ENCODE measurements around the gene RUNX2. TPM values are rescaled to one million over a fixed set of nuclear protein-coding genes. Genes with fewer than 3 reads are reported as not detected.

Gene RUNX2
- total and polyA plus RNA-seq, 4 donors = 0.09 to 1.5 (median 0.75) TPM

DNA sequence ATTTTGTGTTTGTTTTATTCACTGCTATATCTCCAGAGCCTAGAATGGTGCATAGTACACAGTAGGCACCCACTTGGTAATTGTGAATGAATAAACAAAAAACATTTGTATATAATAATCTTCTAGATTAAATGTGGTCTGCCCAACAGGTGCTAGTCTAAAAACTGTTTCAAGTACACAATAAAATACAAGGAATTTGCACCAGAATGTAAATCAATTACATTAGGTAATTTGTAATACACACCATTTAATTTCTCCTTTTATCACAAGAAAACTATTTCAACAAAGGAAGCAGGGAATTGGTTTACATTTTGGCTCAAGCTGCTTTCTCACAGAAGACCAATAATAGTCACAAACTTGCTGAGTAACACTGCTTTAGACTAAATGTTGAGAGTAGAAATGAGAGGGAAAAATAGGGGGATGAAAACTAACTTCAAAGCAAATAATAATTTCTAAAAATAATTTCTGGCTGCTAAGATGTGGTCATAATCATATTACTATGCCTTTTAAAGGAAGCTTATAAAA is 22.1 kb downstream of the RUNX2 start:
- TF ChIP-seq TAF1 (conservative IDR thresholded peaks at IDR 0.05) (no peak), EGR1 (IDR thresholded peaks at IDR 0.05; ENCODE audit: low read depth in 2 of 2) (no peak), FOXA1 (IDR thresholded peaks at IDR 0.05) (no peak), JUND (IDR thresholded peaks at IDR 0.05) (no peak)
- no peak overlapping the region for H3K9ac ChIP-seq (ENCODE audit: low read depth in 1 of 2, low read length in 2 of 2)
- H3K27me3 ChIP-seq (ENCODE audit: control insufficient read depth in 4 of 4, insufficient read depth in 4 of 4, low read length in 3 of 4) = no peaks in the 10 kb centered on the region
- H3K4me1 ChIP-seq (ENCODE audit: control insufficient read depth in 4 of 4, insufficient read depth in 4 of 4, low read length in 3 of 4) = peaks cover 0 to 2% (median under 1%) of the 10 kb centered on the region in 4 donors
- no peak overlapping the region for H3K27ac ChIP-seq (ENCODE audit: low read depth in 1 of 2, low read length in 2 of 2)
- no peaks in the 10 kb centered on the region for H3K36me3 ChIP-seq (ENCODE audit: control insufficient read depth in 4 of 4, insufficient read depth in 3 of 4, low read depth in 1 of 4, low read length in 3 of 4)
- H3K9me3 ChIP-seq (ENCODE audit: control insufficient read depth in 4 of 4, low read length in 3 of 4) = no peaks in the 10 kb centered on the region
- H3K4me3 ChIP-seq (ENCODE audit: low read depth in 1 of 3, low read length in 3 of 3) = no peak overlapping the region
- no peak for DNase-seq (ENCODE audit: low spot score)

DNA sequence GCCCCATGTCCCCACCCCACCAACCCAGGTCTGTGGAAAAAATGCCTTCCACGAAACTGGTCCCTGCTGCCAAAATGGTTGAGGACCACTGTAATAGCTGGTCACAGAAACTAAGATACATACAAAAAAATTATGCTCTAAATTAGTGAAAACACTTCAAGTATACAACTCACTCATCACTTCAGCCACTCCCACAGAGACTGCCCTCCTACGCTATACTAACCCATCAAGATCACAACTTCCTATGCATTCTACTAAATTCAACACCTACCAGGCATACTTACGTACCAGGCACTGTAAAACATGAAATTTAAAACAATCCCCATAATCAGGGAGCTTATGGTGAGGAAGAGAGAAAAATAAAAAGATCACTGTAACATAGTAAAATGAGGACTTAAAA is 22.9 kb downstream of the RUNX2 start:
- Histone ChIP-seq H3K36me3 (ENCODE audit: control insufficient read depth in 4 of 4, insufficient read depth in 3 of 4, low read depth in 1 of 4, low read length in 3 of 4) (no peaks in the 10 kb centered on the region), H3K9ac (ENCODE audit: low read depth in 1 of 2, low read length in 2 of 2) (no peak overlapping the region), H3K4me3 (ENCODE audit: low read depth in 1 of 3, low read length in 3 of 3) (no peak overlapping the region), H3K27ac (ENCODE audit: low read depth in 1 of 2, low read length in 2 of 2) (no peak overlapping the region), H3K27me3 (ENCODE audit: control insufficient read depth in 4 of 4, insufficient read depth in 4 of 4, low read length in 3 of 4) (no peaks in the 10 kb centered on the region), H3K4me1 (ENCODE audit: control insufficient read depth in 4 of 4, insufficient read depth in 4 of 4, low read length in 3 of 4) (peaks cover 0 to 2% (median under 1%) of the 10 kb centered on the region in 4 donors), H3K9me3 (ENCODE audit: control insufficient read depth in 4 of 4, low read length in 3 of 4) (no peaks in the 10 kb centered on the region)
- TF ChIP-seq RXRA (IDR thresholded peaks at IDR 0.05) (no peak), FOXA2 (IDR thresholded peaks at IDR 0.05) (no peak), JUND (IDR thresholded peaks at IDR 0.05) (no peak), EGR1 (IDR thresholded peaks at IDR 0.05; ENCODE audit: low read depth in 2 of 2) (no peak), HNF4G (IDR thresholded peaks at IDR 0.05) (no peak), TAF1 (conservative IDR thresholded peaks at IDR 0.05) (no peak), FOXA1 (IDR thresholded peaks at IDR 0.05) (no peak), RAD21 (IDR thresholded peaks at IDR 0.05) (no peak), GABPA (IDR thresholded peaks at IDR 0.05 in 1 of 2, conservative IDR thresholded peaks at IDR 0.05 in 1 of 2) (no peak), YY1 (IDR thresholded peaks at IDR 0.05) (no peak), SP1 (IDR thresholded peaks at IDR 0.05) (no peak), NR2F2 (IDR thresholded peaks at IDR 0.05) (no peak), HNF4A (conservative IDR thresholded peaks at IDR 0.05) (no peak)
- TF ChIP-seq, protein P1, sequence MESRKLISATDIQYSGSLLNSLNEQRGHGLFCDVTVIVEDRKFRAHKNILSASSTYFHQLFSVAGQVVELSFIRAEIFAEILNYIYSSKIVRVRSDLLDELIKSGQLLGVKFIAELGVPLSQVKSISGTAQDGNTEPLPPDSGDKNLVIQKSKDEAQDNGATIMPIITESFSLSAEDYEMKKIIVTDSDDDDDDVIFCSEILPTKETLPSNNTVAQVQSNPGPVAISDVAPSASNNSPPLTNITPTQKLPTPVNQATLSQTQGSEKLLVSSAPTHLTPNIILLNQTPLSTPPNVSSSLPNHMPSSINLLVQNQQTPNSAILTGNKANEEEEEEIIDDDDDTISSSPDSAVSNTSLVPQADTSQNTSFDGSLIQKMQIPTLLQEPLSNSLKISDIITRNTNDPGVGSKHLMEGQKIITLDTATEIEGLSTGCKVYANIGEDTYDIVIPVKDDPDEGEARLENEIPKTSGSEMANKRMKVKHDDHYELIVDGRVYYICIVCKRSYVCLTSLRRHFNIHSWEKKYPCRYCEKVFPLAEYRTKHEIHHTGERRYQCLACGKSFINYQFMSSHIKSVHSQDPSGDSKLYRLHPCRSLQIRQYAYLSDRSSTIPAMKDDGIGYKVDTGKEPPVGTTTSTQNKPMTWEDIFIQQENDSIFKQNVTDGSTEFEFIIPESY (IDR thresholded peaks at IDR 0.05) = no peak
- TF ChIP-seq, protein P2, sequence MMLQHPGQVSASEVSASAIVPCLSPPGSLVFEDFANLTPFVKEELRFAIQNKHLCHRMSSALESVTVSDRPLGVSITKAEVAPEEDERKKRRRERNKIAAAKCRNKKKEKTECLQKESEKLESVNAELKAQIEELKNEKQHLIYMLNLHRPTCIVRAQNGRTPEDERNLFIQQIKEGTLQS (IDR thresholded peaks at IDR 0.05) = no peak
- TF ChIP-seq, protein P3, sequence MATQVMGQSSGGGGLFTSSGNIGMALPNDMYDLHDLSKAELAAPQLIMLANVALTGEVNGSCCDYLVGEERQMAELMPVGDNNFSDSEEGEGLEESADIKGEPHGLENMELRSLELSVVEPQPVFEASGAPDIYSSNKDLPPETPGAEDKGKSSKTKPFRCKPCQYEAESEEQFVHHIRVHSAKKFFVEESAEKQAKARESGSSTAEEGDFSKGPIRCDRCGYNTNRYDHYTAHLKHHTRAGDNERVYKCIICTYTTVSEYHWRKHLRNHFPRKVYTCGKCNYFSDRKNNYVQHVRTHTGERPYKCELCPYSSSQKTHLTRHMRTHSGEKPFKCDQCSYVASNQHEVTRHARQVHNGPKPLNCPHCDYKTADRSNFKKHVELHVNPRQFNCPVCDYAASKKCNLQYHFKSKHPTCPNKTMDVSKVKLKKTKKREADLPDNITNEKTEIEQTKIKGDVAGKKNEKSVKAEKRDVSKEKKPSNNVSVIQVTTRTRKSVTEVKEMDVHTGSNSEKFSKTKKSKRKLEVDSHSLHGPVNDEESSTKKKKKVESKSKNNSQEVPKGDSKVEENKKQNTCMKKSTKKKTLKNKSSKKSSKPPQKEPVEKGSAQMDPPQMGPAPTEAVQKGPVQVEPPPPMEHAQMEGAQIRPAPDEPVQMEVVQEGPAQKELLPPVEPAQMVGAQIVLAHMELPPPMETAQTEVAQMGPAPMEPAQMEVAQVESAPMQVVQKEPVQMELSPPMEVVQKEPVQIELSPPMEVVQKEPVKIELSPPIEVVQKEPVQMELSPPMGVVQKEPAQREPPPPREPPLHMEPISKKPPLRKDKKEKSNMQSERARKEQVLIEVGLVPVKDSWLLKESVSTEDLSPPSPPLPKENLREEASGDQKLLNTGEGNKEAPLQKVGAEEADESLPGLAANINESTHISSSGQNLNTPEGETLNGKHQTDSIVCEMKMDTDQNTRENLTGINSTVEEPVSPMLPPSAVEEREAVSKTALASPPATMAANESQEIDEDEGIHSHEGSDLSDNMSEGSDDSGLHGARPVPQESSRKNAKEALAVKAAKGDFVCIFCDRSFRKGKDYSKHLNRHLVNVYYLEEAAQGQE (IDR thresholded peaks at IDR 0.05) = no peak
- TF ChIP-seq, protein P4, sequence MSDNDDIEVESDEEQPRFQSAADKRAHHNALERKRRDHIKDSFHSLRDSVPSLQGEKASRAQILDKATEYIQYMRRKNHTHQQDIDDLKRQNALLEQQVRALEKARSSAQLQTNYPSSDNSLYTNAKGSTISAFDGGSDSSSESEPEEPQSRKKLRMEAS (IDR thresholded peaks at IDR 0.05) = no peak
- TF ChIP-seq, protein P5, sequence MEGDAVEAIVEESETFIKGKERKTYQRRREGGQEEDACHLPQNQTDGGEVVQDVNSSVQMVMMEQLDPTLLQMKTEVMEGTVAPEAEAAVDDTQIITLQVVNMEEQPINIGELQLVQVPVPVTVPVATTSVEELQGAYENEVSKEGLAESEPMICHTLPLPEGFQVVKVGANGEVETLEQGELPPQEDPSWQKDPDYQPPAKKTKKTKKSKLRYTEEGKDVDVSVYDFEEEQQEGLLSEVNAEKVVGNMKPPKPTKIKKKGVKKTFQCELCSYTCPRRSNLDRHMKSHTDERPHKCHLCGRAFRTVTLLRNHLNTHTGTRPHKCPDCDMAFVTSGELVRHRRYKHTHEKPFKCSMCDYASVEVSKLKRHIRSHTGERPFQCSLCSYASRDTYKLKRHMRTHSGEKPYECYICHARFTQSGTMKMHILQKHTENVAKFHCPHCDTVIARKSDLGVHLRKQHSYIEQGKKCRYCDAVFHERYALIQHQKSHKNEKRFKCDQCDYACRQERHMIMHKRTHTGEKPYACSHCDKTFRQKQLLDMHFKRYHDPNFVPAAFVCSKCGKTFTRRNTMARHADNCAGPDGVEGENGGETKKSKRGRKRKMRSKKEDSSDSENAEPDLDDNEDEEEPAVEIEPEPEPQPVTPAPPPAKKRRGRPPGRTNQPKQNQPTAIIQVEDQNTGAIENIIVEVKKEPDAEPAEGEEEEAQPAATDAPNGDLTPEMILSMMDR (IDR thresholded peaks at IDR 0.05; ENCODE audit: low read depth, low read length, missing input control) = no peak
- WGBS = 95% methylated on average over 3 of the region's 3 CpGs
- no peak for DNase-seq (ENCODE audit: low spot score)

Measured in liver (tissue), 9 donors.